CD14-positive monocyte (primary cell): ENCODE results near the gene DNAJC28. TPM values are rescaled to one million over a fixed set of nuclear protein-coding genes. Genes with fewer than 3 reads are reported as not detected.

ENCODE experiments used
- DNase-seq, 3 donors: peaks; one replicate each; pipeline ENCODE4 v3.0.0-alpha.2; 2011 to 2022
- H2AFZ ChIP-seq: 2 replicates; pipeline ENCODE4 v1.6.0; 2012; ENCODE audit warnings: mild to moderate bottlenecking, low read depth, low read length, inconsistent platforms; ENCODE audit not compliant: insufficient read depth, poor library complexity, severe bottlenecking
- H3K27ac ChIP-seq, 2 donors: 1 replicate in 1 of 2; 2 replicates in 1 of 2; pipeline ENCODE4 v1.5.1; 2012 to 2013; ENCODE audit warnings: low read length in 2 of 2, control low read depth in 1 of 2, inconsistent platforms in 1 of 2, low read depth in 1 of 2, mild to moderate bottlenecking in 1 of 2
- H3K27me3 ChIP-seq, 2 donors: one replicate each; pipeline versions ENCODE4 v1.6.0 to v1.6.1; 2011 to 2013; ENCODE audit warnings: low read length in 2 of 2; ENCODE audit not compliant: control insufficient read depth in 2 of 2, insufficient read depth in 2 of 2
- H3K36me3 ChIP-seq, 2 donors: replicated peaks in 1 of 2; 1 replicate in 1 of 2; 2 replicates in 1 of 2; pipeline versions ENCODE4 v1.5.1 to v1.6.1; 2012 to 2013; ENCODE audit warnings: low read length in 2 of 2, control low read depth in 1 of 2, inconsistent platforms in 1 of 2, mild to moderate bottlenecking in 1 of 2; ENCODE audit not compliant: insufficient read depth in 2 of 2, control insufficient read depth in 1 of 2
- H3K4me1 ChIP-seq, 2 donors: 1 replicate in 1 of 2; 2 replicates in 1 of 2; pipeline versions ENCODE4 v1.5.1 to v1.6.1; 2012 to 2013; ENCODE audit warnings: low read length in 2 of 2, control low read depth in 1 of 2, inconsistent platforms in 1 of 2, mild to moderate bottlenecking in 1 of 2, moderate library complexity in 1 of 2; ENCODE audit not compliant: insufficient read depth in 2 of 2, control insufficient read depth in 1 of 2
- H3K4me2 ChIP-seq: replicated peaks from 2 replicates; pipeline ENCODE3; 2012; ENCODE audit warnings: low read length, moderate library complexity, mild to moderate bottlenecking; ENCODE audit not compliant: poor library complexity, severe bottlenecking; ENCODE audit errors: extremely low read depth
- H3K4me3 ChIP-seq, 3 experiments: fragments of 200-600 bp in 1 of 3; sonication (generic) in 1 of 3; replicated peaks in 1 of 3; 1 replicate in 2 of 3; 2 replicates in 1 of 3; pipeline ENCODE4 v1.5.1; 2011 to 2013; ENCODE audit warnings: low read length in 3 of 3, mild to moderate bottlenecking in 3 of 3, control low read depth in 2 of 3, low read depth in 2 of 3, inconsistent platforms in 1 of 3, moderate library complexity in 1 of 3
- H3K79me2 ChIP-seq: 2 replicates; pipeline ENCODE4 v1.6.0; 2012; ENCODE audit warnings: mild to moderate bottlenecking, control low read depth, inconsistent platforms, low read length, moderate library complexity; ENCODE audit not compliant: insufficient read depth
- H3K9ac ChIP-seq: 2 replicates; pipeline ENCODE4 v1.6.0; 2017; ENCODE audit warnings: low read length, mild to moderate bottlenecking; ENCODE audit not compliant: insufficient read depth, poor library complexity, severe bottlenecking
- H3K9me3 ChIP-seq, 2 donors: replicated peaks in 1 of 2; 1 replicate in 1 of 2; 2 replicates in 1 of 2; pipeline versions ENCODE4 v1.5.1 to v1.6.1; 2012 to 2013; ENCODE audit warnings: low read length in 2 of 2, control low read depth in 1 of 2; ENCODE audit not compliant: control insufficient read depth in 1 of 2, insufficient read depth in 1 of 2
- H4K20me1 ChIP-seq: 2 replicates; pipeline ENCODE4 v1.6.0; 2012; ENCODE audit warnings: mild to moderate bottlenecking, low read length, control low read depth, moderate library complexity; ENCODE audit not compliant: insufficient read depth
- H3K27ac Mint-ChIP-seq, 7 donors: one replicate each; pipeline ENCODE4 v1.8.0; 2020; ENCODE audit warnings: mild to moderate bottlenecking in 7 of 7, mixed read lengths in 7 of 7, moderate library complexity in 6 of 7, inconsistent platforms in 2 of 7
- H3K27me3 Mint-ChIP-seq, 3 donors: one replicate each; pipeline ENCODE4 v1.8.0; 2021 to 2022; ENCODE audit warnings: low read depth in 3 of 3, mild to moderate bottlenecking in 3 of 3, mixed read lengths in 3 of 3, moderate library complexity in 3 of 3, inconsistent platforms in 1 of 3
- H3K36me3 Mint-ChIP-seq, 2 donors: one replicate each; pipeline ENCODE4 v1.8.0; 2020; ENCODE audit warnings: mixed read lengths in 2 of 2, inconsistent platforms in 1 of 2, mild to moderate bottlenecking in 1 of 2
- H3K4me1 Mint-ChIP-seq: one replicate; pipeline ENCODE4 v1.8.0; 2020; ENCODE audit warnings: mild to moderate bottlenecking, mixed read lengths
- H3K4me3 Mint-ChIP-seq, 2 donors: one replicate each; pipeline ENCODE4 v1.8.0; 2020; ENCODE audit warnings: mild to moderate bottlenecking in 2 of 2, mixed read lengths in 2 of 2, moderate library complexity in 1 of 2
- H3K9me3 Mint-ChIP-seq, 7 donors: one replicate each; pipeline ENCODE4 v1.8.0; 2020 to 2022; ENCODE audit warnings: mixed read lengths in 7 of 7, mild to moderate bottlenecking in 6 of 7, moderate library complexity in 6 of 7, inconsistent platforms in 2 of 7
- WGBS: methylation state at CpG from one replicate; pipeline ENCODE4 v1.1.5; 2013; ENCODE audit warnings: missing lambda C conversion rate; ENCODE audit not compliant: insufficient coverage; 5-methylcytosine and 5-hydroxymethylcytosine counted together
- intact Hi-C, 2 donors: fragments of 100-400 bp; cut with micrococcal nuclease; formaldehyde crosslinking; loops; one replicate each; pipeline versions ENCODE4 v1.15.0 to v1.15.1; 2023
- polyA plus RNA-seq, 3 donors: library from polyadenylated mRNA; depleted of rRNA in 1 of 3; unstranded in 2 of 3; stranded (reverse) in 1 of 3; fragments of 300-500 nt in 2 of 3; fragments of >200 nt in 1 of 3; fragmentation: Illumina TruSeq in 2 of 3; gene quantifications; 1 replicate in 2 of 3; 2 replicates in 1 of 3; pipeline ENCODE4 v1.2.3, GENCODE V29; 2012 to 2021
- TF ChIP-seq, protein P1 (sequence below): fragments of 200-600 bp; IDR thresholded peaks from one replicate; pipeline ENCODE4 v1.8.0; 2022; ENCODE audit warnings: antibody characterized with exemption, mild to moderate bottlenecking

DNAJC28 gene
- polyA plus RNA-seq, 3 donors, result 0.21 to 1.1 (median 0.26) TPM

DNA sequence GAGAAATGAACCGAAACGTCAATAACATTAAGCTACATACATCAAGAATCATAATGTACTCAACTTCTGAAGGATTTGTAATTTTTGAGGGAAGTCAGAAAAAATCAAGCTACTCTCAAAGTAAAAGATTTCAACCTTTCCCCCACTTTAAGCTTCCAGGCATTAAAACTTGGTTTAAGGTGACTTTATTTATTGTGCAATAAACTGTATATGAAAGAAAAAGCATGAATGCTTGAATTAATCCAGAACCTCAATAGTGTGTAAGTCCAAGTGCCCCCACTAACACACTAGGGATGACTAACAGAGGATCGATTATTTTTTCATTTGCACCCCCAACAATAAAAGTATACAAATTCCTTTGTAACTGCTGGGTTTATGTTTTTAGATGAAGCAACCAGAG is 39.5 kb upstream of the DNAJC28 start:
- no peak overlapping the region for H3K27ac ChIP-seq
- no peaks in the 10 kb centered on the region for H3K9me3 ChIP-seq
- H3K9ac ChIP-seq, result no peak overlapping the region
- H4K20me1 ChIP-seq, result no peaks in the 10 kb centered on the region
- no peak overlapping the region for H3K4me3 ChIP-seq
- peaks cover 14% of the 10 kb centered on the region for H3K4me1 Mint-ChIP-seq
- H3K4me3 Mint-ChIP-seq, result no peak overlapping the region
- H2AFZ ChIP-seq, result no peak overlapping the region
- H3K27me3 ChIP-seq, result no peaks in the 10 kb centered on the region
- peaks cover 38 to 81% of the 10 kb centered on the region in 2 donors for H3K36me3 ChIP-seq
- H3K27me3 Mint-ChIP-seq, result no peaks in the 10 kb centered on the region
- peak overlapping the region in 1 of 7 donors; percentile 13 for H3K27ac Mint-ChIP-seq
- intact Hi-C loops, result no loop called here
- H3K9me3 Mint-ChIP-seq, result peaks cover 0 to 3% (median 0%) of the 10 kb centered on the region in 7 donors
- TF ChIP-seq, protein P1, sequence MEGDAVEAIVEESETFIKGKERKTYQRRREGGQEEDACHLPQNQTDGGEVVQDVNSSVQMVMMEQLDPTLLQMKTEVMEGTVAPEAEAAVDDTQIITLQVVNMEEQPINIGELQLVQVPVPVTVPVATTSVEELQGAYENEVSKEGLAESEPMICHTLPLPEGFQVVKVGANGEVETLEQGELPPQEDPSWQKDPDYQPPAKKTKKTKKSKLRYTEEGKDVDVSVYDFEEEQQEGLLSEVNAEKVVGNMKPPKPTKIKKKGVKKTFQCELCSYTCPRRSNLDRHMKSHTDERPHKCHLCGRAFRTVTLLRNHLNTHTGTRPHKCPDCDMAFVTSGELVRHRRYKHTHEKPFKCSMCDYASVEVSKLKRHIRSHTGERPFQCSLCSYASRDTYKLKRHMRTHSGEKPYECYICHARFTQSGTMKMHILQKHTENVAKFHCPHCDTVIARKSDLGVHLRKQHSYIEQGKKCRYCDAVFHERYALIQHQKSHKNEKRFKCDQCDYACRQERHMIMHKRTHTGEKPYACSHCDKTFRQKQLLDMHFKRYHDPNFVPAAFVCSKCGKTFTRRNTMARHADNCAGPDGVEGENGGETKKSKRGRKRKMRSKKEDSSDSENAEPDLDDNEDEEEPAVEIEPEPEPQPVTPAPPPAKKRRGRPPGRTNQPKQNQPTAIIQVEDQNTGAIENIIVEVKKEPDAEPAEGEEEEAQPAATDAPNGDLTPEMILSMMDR, result no peak
- H3K36me3 Mint-ChIP-seq, result peaks cover 55 to 69% of the 10 kb centered on the region in 2 donors
- H3K79me2 ChIP-seq, result peaks cover under 1% of the 10 kb centered on the region
- peaks cover 12 to 18% of the 10 kb centered on the region in 2 donors for H3K4me1 ChIP-seq
- no peak overlapping the region for H3K4me2 ChIP-seq
- no peak for DNase-seq
- no CpG with 5 or more reads among the region's 3 CpGs for WGBS

- H3K36me3 Mint-ChIP-seq, result peaks cover 34 to 56% of the 10 kb centered on the region in 2 donors
- WGBS, result no CpG with 5 or more reads among the region's 1 CpG
- Histone ChIP-seq H3K4me2 (no peak overlapping the region), H2AFZ (no peak overlapping the region), H3K9ac (no peak overlapping the region), H4K20me1 (no peaks in the 10 kb centered on the region), H3K27ac (no peak overlapping the region), H3K4me3 (no peak overlapping the region), H3K4me1 (peaks cover 11% of the 10 kb centered on the region in 2 donors), H3K79me2 (no peaks in the 10 kb centered on the region), H3K27me3 (no peaks in the 10 kb centered on the region), H3K36me3 (peaks cover 45 to 53% of the 10 kb centered on the region in 2 donors), H3K9me3 (no peaks in the 10 kb centered on the region)
- no peak for DNase-seq
- no peaks in the 10 kb centered on the region for H3K9me3 Mint-ChIP-seq
- TF ChIP-seq, protein P1, result no peak
- intact Hi-C loops, result no loop called here
- no peak overlapping the region for H3K27ac Mint-ChIP-seq
- no peak overlapping the region for H3K4me3 Mint-ChIP-seq
- no peaks in the 10 kb centered on the region for H3K27me3 Mint-ChIP-seq
- H3K4me1 Mint-ChIP-seq, result peaks cover 13% of the 10 kb centered on the region
These were observed 31.4 kb upstream of the DNAJC28 start for GRCh38 chr21:33522953-33523349.
